CD4-positive, alpha-beta T cell (primary cell): ENCODE measurements around the gene STAMBP. TPM values are rescaled to one million over a fixed set of nuclear protein-coding genes. Genes with fewer than 3 reads are reported as not detected.

Experiments used
- ATAC-seq: fragments of 200-7000 bp; cut with Tn5 transposase; one replicate; pipeline ENCODE4 v1.10.0; 2022; ENCODE audit warnings: mild to moderate bottlenecking; ENCODE audit not compliant: poor library complexity
- CTCF ChIA-PET: fragments of 350-600 bp; sonication (Branson Sonifier 250); formaldehyde crosslinking; loops from one replicate; lab custom pipeline; 2021; ENCODE audit warnings: antibody characterized with exemption, inconsistent platforms; lab: Charles Lee
- POLR2A ChIA-PET: fragments of 350-600 bp; sonication (Branson Sonifier 250); formaldehyde crosslinking; loops from one replicate; lab custom pipeline; 2021; ENCODE audit warnings: antibody characterized with exemption, inconsistent platforms; lab: Charles Lee
- DNase-seq, 14 experiments: peaks; one replicate each; pipeline ENCODE4 v3.0.0-alpha.2; 2013 to 2020; ENCODE audit warnings: mixed read lengths in 2 of 14
- H3K27ac ChIP-seq, 2 donors: one replicate each; pipeline versions ENCODE4 v1.5.1 to v1.7.0; 2013; ENCODE audit warnings: low read length in 2 of 2, low read depth in 1 of 2, mild to moderate bottlenecking in 1 of 2
- H3K27me3 ChIP-seq, 2 experiments: 1 replicate in 1 of 2; 2 replicates in 1 of 2; pipeline versions ENCODE4 v1.6.1 to v1.7.0; 2013; ENCODE audit warnings: low read length in 2 of 2, control low read depth in 1 of 2, mild to moderate bottlenecking in 1 of 2, moderate library complexity in 1 of 2; ENCODE audit not compliant: insufficient read depth in 2 of 2, control insufficient read depth in 1 of 2
- H3K36me3 ChIP-seq: one replicate; pipeline ENCODE4 v1.6.1; 2013; ENCODE audit warnings: low read length, control low read depth; ENCODE audit not compliant: insufficient read depth
- H3K4me1 ChIP-seq: one replicate; pipeline ENCODE4 v1.6.1; 2013; ENCODE audit warnings: low read length, control low read depth; ENCODE audit not compliant: insufficient read depth
- H3K4me3 ChIP-seq: one replicate; pipeline ENCODE4 v1.5.1; 2013; ENCODE audit warnings: mild to moderate bottlenecking, low read length, moderate library complexity
- H3K9me3 ChIP-seq, 2 experiments: 1 replicate in 1 of 2; 2 replicates in 1 of 2; pipeline versions ENCODE4 v1.6.1 to v1.7.0; 2013; ENCODE audit warnings: low read length in 2 of 2, mild to moderate bottlenecking in 2 of 2, control low read depth in 1 of 2, moderate library complexity in 1 of 2; ENCODE audit not compliant: control insufficient read depth in 1 of 2, insufficient read depth in 1 of 2
- H3K27ac Mint-ChIP-seq: one replicate; pipeline ENCODE4 v1.8.0; 2020; ENCODE audit warnings: mixed read lengths
- H3K27me3 Mint-ChIP-seq: one replicate; pipeline ENCODE4 v1.8.0; 2021; ENCODE audit warnings: mixed read lengths
- H3K36me3 Mint-ChIP-seq: one replicate; pipeline ENCODE4 v1.8.0; 2021; ENCODE audit warnings: low read depth, mixed read lengths
- H3K4me1 Mint-ChIP-seq: one replicate; pipeline ENCODE4 v1.8.0; 2021; ENCODE audit warnings: low read depth, mixed read lengths
- H3K4me3 Mint-ChIP-seq: one replicate; pipeline ENCODE4 v1.8.0; 2020; ENCODE audit warnings: mild to moderate bottlenecking, mixed read lengths
- H3K9me3 Mint-ChIP-seq: one replicate; pipeline ENCODE4 v1.8.0; 2020; ENCODE audit warnings: mixed read lengths
- CTCF ChIP-seq: fragments of 200-600 bp; IDR thresholded peaks from one replicate; pipeline ENCODE4 v1.8.0; 2022; ENCODE audit warnings: antibody characterized with exemption, mild to moderate bottlenecking
- intact Hi-C, 2 experiments: fragments of 100-400 bp; cut with DNase I in 1 of 2; cut with micrococcal nuclease in 1 of 2; formaldehyde crosslinking; loops; one replicate each; pipeline versions ENCODE4 v1.15.1 to v1.9.0; 2023 to 2025; cut with DNase I, micrococcal nuclease
- total RNA-seq, 174 experiments: library from RNA in 2 of 174; stranded (reverse) in 2 of 174; gene quantifications; one replicate each; pipeline ENCODE4 v1.2.3 and lab custom pipeline; 2021 to 2026

Gene STAMBP
- total RNA-seq, 2 experiments from 2014 or later, result 11.3 to 13.8 TPM

GRCh38 chr2:73841912-73842738 lies 13.4 kb downstream of the STAMBP start:
- Mint-ChIP-seq H3K9me3 (no peaks in the 10 kb centered on the region), H3K27ac (no peak overlapping the region), H3K27me3 (no peaks in the 10 kb centered on the region), H3K36me3 (peaks cover 80% of the 10 kb centered on the region), H3K4me1 (peaks cover 35% of the 10 kb centered on the region), H3K4me3 (no peak overlapping the region)
- POLR2A ChIA-PET, result interaction anchor here (0.6 to 0.7 kb wide), 2 partner anchors 14 to 336 kb away, joined by 3 to 5 read pairs; partner anchors contain the start of genes MOB1A and STAMBP
- no peak for TF ChIP-seq CTCF
- Histone ChIP-seq H3K27me3 (no peaks in the 10 kb centered on the region), H3K4me3 (no peak overlapping the region), H3K4me1 (no peaks in the 10 kb centered on the region), H3K36me3 (peaks cover 45% of the 10 kb centered on the region), H3K27ac (no peak overlapping the region), H3K9me3 (no peaks in the 10 kb centered on the region)
- DNase-seq, result no peak
- CTCF ChIA-PET, result interaction anchor here (0.5 to 0.6 kb wide), 3 partner anchors 184 to 592 kb away, joined by 3 read pairs; no protein-coding TSS in a partner anchor
- ATAC-seq, result no peak
- intact Hi-C loops, result no loop called here

DNA sequence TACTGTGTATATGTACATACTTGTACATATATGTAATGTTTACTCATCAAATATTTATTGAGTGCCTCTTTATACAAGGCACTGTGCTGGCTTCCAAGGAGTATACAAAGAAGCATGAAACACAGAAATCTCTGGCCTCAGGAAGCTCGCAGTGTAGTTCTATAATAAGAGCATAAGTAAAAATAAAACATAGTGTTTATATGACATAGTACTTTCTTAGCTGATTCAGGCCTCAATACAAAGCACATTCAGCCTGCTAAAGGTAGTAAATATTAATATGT lies 13.9 kb downstream of the STAMBP start:
- H3K9me3 ChIP-seq, result no peaks in the 10 kb centered on the region
- intact Hi-C loops, result no loop called here
- peaks cover 50% of the 10 kb centered on the region for H3K36me3 ChIP-seq
- H3K4me3 ChIP-seq, result no peak overlapping the region
- POLR2A ChIA-PET, result no interaction called here
- no peak overlapping the region for H3K27ac Mint-ChIP-seq
- DNase-seq (no peak), ATAC-seq (no peak)
- H3K36me3 Mint-ChIP-seq, result peaks cover 85% of the 10 kb centered on the region
- no peaks in the 10 kb centered on the region for H3K27me3 Mint-ChIP-seq
- no peaks in the 10 kb centered on the region for H3K9me3 Mint-ChIP-seq
- no peaks in the 10 kb centered on the region for H3K4me1 ChIP-seq
- CTCF ChIA-PET, result no interaction called here
- no peak overlapping the region for H3K27ac ChIP-seq
- H3K27me3 ChIP-seq, result no peaks in the 10 kb centered on the region
- TF ChIP-seq CTCF, result no peak
- H3K4me3 Mint-ChIP-seq, result no peak overlapping the region
- peaks cover 33% of the 10 kb centered on the region for H3K4me1 Mint-ChIP-seq

- no peaks in the 10 kb centered on the region for H3K9me3 Mint-ChIP-seq
- Histone ChIP-seq H3K4me1 (no peaks in the 10 kb centered on the region), H3K4me3 (no peak overlapping the region), H3K27me3 (no peaks in the 10 kb centered on the region), H3K27ac (no peak overlapping the region), H3K9me3 (no peaks in the 10 kb centered on the region), H3K36me3 (peaks cover 64% of the 10 kb centered on the region)
- H3K4me3 Mint-ChIP-seq, result no peak overlapping the region
- no peak overlapping the region for H3K27ac Mint-ChIP-seq
- ChIA-PET POLR2A (no interaction called here), CTCF (no interaction called here)
- H3K4me1 Mint-ChIP-seq, result peaks cover 20% of the 10 kb centered on the region
- peaks cover 85% of the 10 kb centered on the region for H3K36me3 Mint-ChIP-seq
- no peak for DNase-seq
- H3K27me3 Mint-ChIP-seq, result no peaks in the 10 kb centered on the region
- no peak for TF ChIP-seq CTCF
- ATAC-seq, result no peak
- intact Hi-C loops, result no loop called here
Measured at GRCh38 chr2:73844087-73844486, 15.3 kb downstream of the STAMBP start.
